HEK293T (cell line): ENCODE measurements around the gene GRIN2A.

ENCODE experiments used
- SP1 ChIP-seq: fragments of 450-650 bp; IDR thresholded peaks from 2 replicates; pipeline ENCODE4 v1.6.1; 2017
- SUZ12 ChIP-seq: fragments of 450-650 bp; IDR thresholded peaks from 2 replicates; pipeline ENCODE4 v1.6.1; 2016; ENCODE audit warnings: mild to moderate bottlenecking

DNA sequence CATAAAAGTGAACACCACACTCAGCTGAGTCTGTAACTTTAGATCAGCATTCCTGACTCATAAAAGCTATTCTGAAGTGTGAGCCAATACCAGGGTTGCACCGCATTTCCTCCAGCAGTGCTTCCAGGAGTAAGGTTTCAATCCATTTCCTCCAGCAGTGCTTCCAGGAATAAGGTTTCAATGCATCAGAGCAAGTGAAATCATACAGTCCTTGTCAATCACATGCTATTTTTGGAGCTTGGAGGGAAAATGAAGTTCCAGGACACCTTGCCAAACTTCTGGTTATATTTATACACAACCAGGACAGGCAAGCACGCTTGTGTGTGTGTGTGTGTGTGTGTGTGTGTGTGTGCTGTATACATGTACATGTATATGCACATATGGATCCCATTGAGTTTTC lies 327.6 kb downstream of the GRIN2A start:
- TF ChIP-seq SUZ12, result no peak
- TF ChIP-seq SP1, result no peak
